Measurements from ENCODE around the gene CTRB1.
"Not testable (repeated sequence)": the region's sequence is repeated elsewhere in the genome, so short reads cannot be mapped to it uniquely, and the experiment has no call there.

CTRB1 gene

GRCh38 chr16:75204905-75205304 is 13.9 kb upstream of the CTRB1 start:
- not testable (repeated sequence) for DNase-seq

GRCh38 chr16:75205438-75205837 is 13.3 kb upstream of the CTRB1 start:
- DNase-seq = not testable (repeated sequence)

GRCh38 chr16:75205961-75206748 is 12.6 kb upstream of the CTRB1 start:
- DNase-seq = not testable (repeated sequence)

- no peak for DNase-seq
Observed at GRCh38 chr16:75206749-75207451, 11.9 kb upstream of the CTRB1 start, which contains the start of gene CTRB2. CTRB2 (minus strand) TSS chr16:75207161; CDS start chr16:75207141, 20 bp downstream.

- no peak for DNase-seq
Observed at GRCh38 chr16:75207831-75208230, 11.0 kb upstream of the CTRB1 start.

GRCh38 chr16:75208242-75208825 is 10.5 kb upstream of the CTRB1 start:
- DNase-seq = no peak

- no peak for DNase-seq
Observed at GRCh38 chr16:75208861-75209505, 9.8 kb upstream of the CTRB1 start.

- not testable (repeated sequence) for DNase-seq
Observed at GRCh38 chr16:75209514-75209913, 9.3 kb upstream of the CTRB1 start.

- no peak for DNase-seq
Observed at GRCh38 chr16:75209944-75210343, 8.8 kb upstream of the CTRB1 start.

- DNase-seq = not testable (repeated sequence)
Observed at GRCh38 chr16:75211286-75211685, 7.5 kb upstream of the CTRB1 start.

- no peak for DNase-seq
Observed at GRCh38 chr16:75216127-75216526, 2.7 kb upstream of the CTRB1 start.

GRCh38 chr16:75216576-75216975 is 2.2 kb upstream of the CTRB1 start:
- DNase-seq = no peak

GRCh38 chr16:75217389-75217851 is 1.4 kb upstream of the CTRB1 start:
- DNase-seq = no peak

- no peak for DNase-seq
Observed at GRCh38 chr16:75219088-75219487, 300 bp downstream of the CTRB1 start.

GRCh38 chr16:75219838-75220237 is 1.1 kb downstream of the CTRB1 start:
- no peak for DNase-seq

GRCh38 chr16:75222271-75222783 is 3.5 kb downstream of the CTRB1 start:
- no peak for DNase-seq

- not testable (repeated sequence) for DNase-seq
Observed at GRCh38 chr16:75223129-75223528, 4.3 kb downstream of the CTRB1 start.

GRCh38 chr16:75224306-75225082 is 5.7 kb downstream of the CTRB1 start:
- no peak for DNase-seq

- no peak for DNase-seq
Observed at GRCh38 chr16:75225092-75225491, 6.3 kb downstream of the CTRB1 start.

- no peak for DNase-seq
Observed at GRCh38 chr16:75225678-75226515, 7.1 kb downstream of the CTRB1 start.
